A549 (cell line): Measurements from ENCODE around the gene MRPS14. TPM values are rescaled to one million over a fixed set of nuclear protein-coding genes. Genes with fewer than 3 reads are reported as not detected.
A peak's percentile ranks its signal among the peaks of the same experiment; 100 is the strongest.
"Not testable (repeated sequence)": the region's sequence is repeated elsewhere in the genome, so short reads cannot be mapped to it uniquely, and the experiment has no call there.

Source experiments
- ATAC-seq, 2 experiments: fragments of 200-7000 bp in 1 of 2; fragments of >200 bp in 1 of 2; cut with Nextera tagmentation in 1 of 2; cut with Tn5 transposase in 1 of 2; 3 replicates each; pipeline versions ENCODE4 v1.8.0 to v1.9.1; 2018 to 2020; ENCODE audit warnings: mild to moderate bottlenecking in 1 of 2, moderate library complexity in 1 of 2
- CTCF ChIA-PET: fragments of 300-600 bp; sonication (Branson Sonifier 250); formaldehyde crosslinking; extraction: SDS; loops from one replicate; lab custom pipeline; 2021; ENCODE audit warnings: antibody characterized with exemption, inconsistent platforms; lab: Yijun Ruan, JAX
- POLR2A ChIA-PET: fragments of 350-600 bp; formaldehyde crosslinking; extraction: SDS; loops from one replicate; lab custom pipeline; 2021; ENCODE audit warnings: antibody characterized with exemption, inconsistent platforms; lab: Yijun Ruan, JAX
- DNase-seq, 2 experiments: peaks; one replicate each; pipeline versions ENCODE4 v3.0.0 to v3.0.0-alpha.2; 2011 to 2016; ENCODE audit warnings: low read depth in 1 of 2, low spot score in 1 of 2
- FAIRE-seq: peaks from 2 replicates; lab custom pipeline; 2011; peaks lifted over from hg19 to GRCh38; lab: Jason Lieb, UNC
- H3K27ac ChIP-seq, 2 experiments: fragments of >200 bp; sonication (Bioruptor Twin); formaldehyde crosslinking; 3 replicates each; pipeline ENCODE4 v1.5.1; 2016 to 2017
- H3K4me1 ChIP-seq: fragments of >200 bp; sonication (Bioruptor Twin); formaldehyde crosslinking; 3 replicates; pipeline ENCODE4 v1.6.1; 2016
- H3K4me2 ChIP-seq: fragments of >200 bp; sonication (Bioruptor Twin); formaldehyde crosslinking; 3 replicates; pipeline ENCODE4 v1.6.1; 2016
- H3K4me3 ChIP-seq: fragments of >200 bp; sonication (Bioruptor Twin); formaldehyde crosslinking; 3 replicates; pipeline ENCODE4 v1.5.1; 2016
- H3K9me3 ChIP-seq: fragments of >200 bp; sonication (Bioruptor Twin); formaldehyde crosslinking; 3 replicates; pipeline ENCODE4 v1.6.1; 2016
- CEBPB ChIP-seq, 2 experiments: fragments of >200 bp in 1 of 2; sonication (Bioruptor Twin) in 1 of 2; formaldehyde crosslinking in 1 of 2; IDR thresholded peaks; 2 replicates each; pipeline ENCODE4 v1.6.1; 2012 to 2016
- CHD2 ChIP-seq: fragments of 150-350 bp; IDR thresholded peaks from 2 replicates; pipeline ENCODE4 v1.6.1; 2014; ENCODE audit warnings: low read length; ENCODE audit not compliant: partially characterized antibody
- EHF ChIP-seq: fragments of 250-450 bp; sonication (Bioruptor Pico); IDR thresholded peaks from 2 replicates; pipeline ENCODE4 v1.5.0; 2020; ENCODE audit warnings: mild to moderate bottlenecking
- EHMT2 ChIP-seq: fragments of 200-600 bp; sonication (generic); IDR thresholded peaks from 2 replicates; pipeline ENCODE4 v1.6.1; 2016; ENCODE audit warnings: antibody characterized with exemption, low read depth, mild to moderate bottlenecking, moderate library complexity
- GATA3 ChIP-seq: IDR thresholded peaks from 2 replicates; pipeline ENCODE4 v1.6.1; 2012; ENCODE audit warnings: borderline replicate concordance
- HDAC2 ChIP-seq: fragments of 200-600 bp; sonication (generic); IDR thresholded peaks from 2 replicates; pipeline ENCODE4 v1.6.1; 2016
- HEYL ChIP-seq: fragments of 250-450 bp; sonication (Bioruptor Pico); IDR thresholded peaks from 2 replicates; pipeline ENCODE4 v1.8.0; 2021; ENCODE audit warnings: mild to moderate bottlenecking, moderate library complexity
- HOXB13 ChIP-seq: fragments of 250-450 bp; sonication (Bioruptor Pico); IDR thresholded peaks from 2 replicates; pipeline ENCODE4 v1.5.0; 2020; ENCODE audit warnings: low read depth, mild to moderate bottlenecking, moderate library complexity
- JUN ChIP-seq, 2 experiments: fragments of >200 bp; sonication (Bioruptor Twin); formaldehyde crosslinking; IDR thresholded peaks; 2 replicates in 1 of 2; 3 replicates in 1 of 2; pipeline ENCODE4 v1.6.1; 2016 to 2017
- KDM1A ChIP-seq: fragments of 200-600 bp; sonication (generic); IDR thresholded peaks from 2 replicates; pipeline ENCODE4 v1.6.1; 2016; ENCODE audit warnings: low read depth, mild to moderate bottlenecking
- MAFK ChIP-seq: fragments of 450-650 bp; IDR thresholded peaks from 2 replicates; pipeline ENCODE4 v1.6.1; 2014; ENCODE audit not compliant: partially characterized antibody
- MAZ ChIP-seq: fragments of 150-350 bp; IDR thresholded peaks from 2 replicates; pipeline ENCODE4 v1.6.1; 2014; ENCODE audit warnings: antibody characterized with exemption, low read depth, low read length, borderline replicate concordance
- PHF8 ChIP-seq: fragments of 200-600 bp; sonication (generic); IDR thresholded peaks from 2 replicates; pipeline ENCODE4 v1.6.1; 2016; ENCODE audit warnings: low read depth, mild to moderate bottlenecking, antibody characterized with exemption, moderate library complexity, borderline replicate concordance
- POLR2A ChIP-seq: IDR thresholded peaks from 2 replicates; pipeline ENCODE4 v1.6.1; 2012; ENCODE audit warnings: mild to moderate bottlenecking, low read length
- POLR2AphosphoS2 ChIP-seq: conservative IDR thresholded peaks from 2 replicates; pipeline ENCODE4 v1.6.1; 2012; ENCODE audit warnings: low read length, improper control_type of control experiment, inconsistent platforms
- RARB ChIP-seq: fragments of 250-450 bp; sonication (Bioruptor Pico); IDR thresholded peaks from 2 replicates; pipeline ENCODE4 v1.8.0; 2021; ENCODE audit warnings: mild to moderate bottlenecking, moderate library complexity
- RFX5 ChIP-seq: fragments of 450-650 bp; IDR thresholded peaks from 2 replicates; pipeline ENCODE4 v1.7.1; 2014; ENCODE audit warnings: antibody characterized with exemption, mild to moderate bottlenecking, moderate library complexity
- ZC3H11A ChIP-seq: fragments of 450-650 bp; IDR thresholded peaks from 2 replicates; pipeline ENCODE4 v1.6.1; 2014; ENCODE audit warnings: antibody characterized with exemption, mild to moderate bottlenecking
- WGBS: methylation state at CpG from one replicate; pipeline ENCODE4 v1.1.6; 2017; ENCODE audit errors: missing lambda C conversion rate; 5-methylcytosine and 5-hydroxymethylcytosine counted together
- polyA plus RNA-seq, 4 experiments: library from polyadenylated mRNA; depleted of rRNA in 3 of 4; stranded (reverse); fragments of >200 nt; fragmentation: RNase III in 1 of 4; extraction: RNeasy Plus Mini Kit Qiagen cat#74134 plus additional on column Dnase treatment in 1 of 4; gene quantifications; 2 replicates in 3 of 4; 3 replicates in 1 of 4; pipeline ENCODE4 v1.2.3, GENCODE V29; 2011 to 2017
- TF ChIP-seq, protein P1 (sequence below): fragments of 150-350 bp; IDR thresholded peaks from 2 replicates; pipeline ENCODE4 v1.6.1; 2014; ENCODE audit warnings: low read depth, mild to moderate bottlenecking, low read length
- TF ChIP-seq, protein P2 (sequence below): fragments of >200 bp; sonication (Bioruptor Twin); formaldehyde crosslinking; IDR thresholded peaks from 3 replicates; pipeline ENCODE4 v1.6.1; 2016
- TF ChIP-seq, protein P3 (sequence below): IDR thresholded peaks from 2 replicates; pipeline ENCODE4 v1.6.1; 2012
- TF ChIP-seq, protein P4 (sequence below): fragments of 250-450 bp; sonication (Bioruptor Pico); IDR thresholded peaks from 2 replicates; pipeline ENCODE4 v1.5.0; 2021; ENCODE audit warnings: mild to moderate bottlenecking, moderate library complexity, borderline replicate concordance

MRPS14 gene
- polyA plus RNA-seq, 2 of the 4 experiments (the other 2 are of a cell fraction): 19.5 to 40.9 TPM

DNA sequence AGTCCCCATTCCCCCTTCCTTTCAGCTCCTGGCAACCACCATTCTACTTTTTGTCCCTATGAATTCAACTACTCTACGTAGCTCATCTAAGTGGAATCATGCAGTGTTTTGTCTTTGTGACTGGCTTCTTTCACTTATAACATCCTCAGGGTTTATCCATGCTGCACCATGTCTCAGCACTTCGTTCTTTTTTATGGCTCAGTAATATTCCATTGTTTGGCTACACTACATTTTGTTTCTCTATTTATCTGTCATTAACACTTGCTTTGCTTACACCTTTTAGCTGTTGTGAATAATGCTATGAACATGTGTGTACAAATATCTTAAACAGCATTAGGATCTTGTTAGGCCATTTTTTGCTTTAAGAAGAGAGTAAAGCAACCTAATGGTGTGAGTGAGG lies 1.5 kb upstream of the MRPS14 start:
- ChIA-PET POLR2A (interaction anchor here (2.4 kb wide), 1 partner anchor 26 kb away, joined by 75 read pairs; the partner anchor contains the start of gene CACYBP), CTCF (interaction anchor here (0.6 to 2.5 kb wide), 3 partner anchors 40 to 745 kb away, joined by 3 to 10 read pairs (median 7); no protein-coding TSS in a partner anchor)
- H3K27ac ChIP-seq: no peak overlapping the region
- 64% methylated on average over 2 of the region's 2 CpGs for WGBS
- no peak for TF ChIP-seq HDAC2
- TF ChIP-seq KDM1A: 0 out of 2 replicates have a peak, but pooled peaks have one; percentile 43
- H3K9me3 ChIP-seq: no peaks in the 10 kb centered on the region
- no peak overlapping the region for H3K4me2 ChIP-seq
- DNase-seq (no peak), ATAC-seq (no peak), FAIRE-seq (no peak)
- H3K4me1 ChIP-seq: peaks cover 12% of the 10 kb centered on the region; the same call in 1 of the 3 replicates
- H3K4me3 ChIP-seq: no peak overlapping the region

DNA sequence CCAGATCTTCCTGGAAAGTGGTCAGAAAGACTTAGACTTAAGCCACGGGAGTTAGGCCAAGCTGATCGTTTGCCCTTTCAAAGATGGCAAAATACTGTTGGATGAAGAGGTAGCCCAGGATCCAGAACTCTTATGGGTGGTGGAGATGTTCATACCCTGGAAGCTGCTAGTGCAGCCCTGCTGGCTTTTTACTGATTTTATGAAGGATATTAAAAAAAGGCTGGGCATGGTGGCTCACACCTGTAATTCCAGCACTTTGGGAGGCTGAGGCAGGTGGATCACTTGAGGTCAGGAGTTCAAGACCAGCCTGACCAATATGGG lies 657 bp upstream of the MRPS14 start:
- H3K9me3 ChIP-seq, ATAC-seq, DNase-seq, H3K4me1 ChIP-seq, FAIRE-seq: not testable (repeated sequence)
- peak overlapping the region; percentile 65 for H3K4me3 ChIP-seq
- TF ChIP-seq EHMT2: peak; percentile 33; the same call in 1 of the 2 replicates
- H3K4me2 ChIP-seq: peak overlapping the region; percentile 74
- ChIA-PET CTCF (interaction anchor here (1.4 to 2.5 kb wide), 4 partner anchors 10 to 128 kb away, joined by 3 to 10 read pairs (median 6); no protein-coding TSS in a partner anchor), POLR2A (interaction anchor here (0.5 to 2.4 kb wide), 15 partner anchors 9 to 1184 kb away, joined by 3 to 75 read pairs (median 5); partner anchors contain the start of gene CACYBP)
- 77% methylated on average over 2 of the region's 2 CpGs for WGBS
- H3K27ac ChIP-seq: peak overlapping the region; percentile 79 to 85

DNA sequence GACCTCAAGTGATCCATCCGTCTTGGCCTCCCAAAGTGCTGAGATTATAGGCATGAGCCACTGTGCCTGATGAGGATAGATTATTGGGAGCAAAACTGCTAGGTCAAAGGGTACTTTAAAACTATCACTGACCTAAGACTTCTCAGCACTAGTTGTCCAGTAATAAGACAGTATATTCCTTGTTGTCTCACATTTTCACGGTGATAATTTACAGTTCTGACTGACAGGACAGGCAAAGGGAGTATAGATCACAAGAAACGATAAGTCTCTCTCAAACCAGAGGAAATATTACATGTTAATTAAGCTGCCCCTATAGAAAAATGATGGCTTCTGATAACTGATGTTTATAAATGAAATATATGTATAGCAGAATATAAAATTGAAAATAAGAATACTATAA lies 3.7 kb downstream of the MRPS14 start:
- no peak overlapping the region for H3K4me3 ChIP-seq
- ATAC-seq: no peak
- FAIRE-seq: no peak
- no peak overlapping the region for H3K4me2 ChIP-seq
- H3K27ac ChIP-seq: no peak overlapping the region
- H3K4me1 ChIP-seq: peaks cover 8% of the 10 kb centered on the region; the same call in 1 of the 3 replicates
- WGBS: 88% methylated on average over 3 of the region's 3 CpGs
- POLR2A ChIA-PET: interaction anchor here (0.6 kb wide), 1 partner anchor 8 kb away, joined by 5 read pairs; no protein-coding TSS in a partner anchor
- H3K9me3 ChIP-seq: no peaks in the 10 kb centered on the region
- DNase-seq: no peak
- CTCF ChIA-PET: no interaction called here
- TF ChIP-seq EHF (CRISPR knock-in tag) (no peak), RARB (CRISPR knock-in tag) (no peak), JUN (IDR thresholded peaks at IDR 0.05) (no peak), PHF8 (no peak), RFX5 (no peak), HEYL (CRISPR knock-in tag) (no peak), GATA3 (no peak), EHMT2 (no peak), CEBPB (IDR thresholded peaks at IDR 0.05) (no peak), POLR2AphosphoS2 (no peak), MAZ (no peak), MAFK (no peak), ZC3H11A (no peak), HOXB13 (no peak), CHD2 (no peak), POLR2A (no peak)
- TF ChIP-seq, protein P1, sequence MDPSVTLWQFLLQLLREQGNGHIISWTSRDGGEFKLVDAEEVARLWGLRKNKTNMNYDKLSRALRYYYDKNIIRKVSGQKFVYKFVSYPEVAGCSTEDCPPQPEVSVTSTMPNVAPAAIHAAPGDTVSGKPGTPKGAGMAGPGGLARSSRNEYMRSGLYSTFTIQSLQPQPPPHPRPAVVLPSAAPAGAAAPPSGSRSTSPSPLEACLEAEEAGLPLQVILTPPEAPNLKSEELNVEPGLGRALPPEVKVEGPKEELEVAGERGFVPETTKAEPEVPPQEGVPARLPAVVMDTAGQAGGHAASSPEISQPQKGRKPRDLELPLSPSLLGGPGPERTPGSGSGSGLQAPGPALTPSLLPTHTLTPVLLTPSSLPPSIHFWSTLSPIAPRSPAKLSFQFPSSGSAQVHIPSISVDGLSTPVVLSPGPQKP: no peak
- TF ChIP-seq, protein P2, sequence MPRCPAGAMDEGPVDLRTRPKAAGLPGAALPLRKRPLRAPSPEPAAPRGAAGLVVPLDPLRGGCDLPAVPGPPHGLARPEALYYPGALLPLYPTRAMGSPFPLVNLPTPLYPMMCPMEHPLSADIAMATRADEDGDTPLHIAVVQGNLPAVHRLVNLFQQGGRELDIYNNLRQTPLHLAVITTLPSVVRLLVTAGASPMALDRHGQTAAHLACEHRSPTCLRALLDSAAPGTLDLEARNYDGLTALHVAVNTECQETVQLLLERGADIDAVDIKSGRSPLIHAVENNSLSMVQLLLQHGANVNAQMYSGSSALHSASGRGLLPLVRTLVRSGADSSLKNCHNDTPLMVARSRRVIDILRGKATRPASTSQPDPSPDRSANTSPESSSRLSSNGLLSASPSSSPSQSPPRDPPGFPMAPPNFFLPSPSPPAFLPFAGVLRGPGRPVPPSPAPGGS: no peak
- TF ChIP-seq, protein P3, sequence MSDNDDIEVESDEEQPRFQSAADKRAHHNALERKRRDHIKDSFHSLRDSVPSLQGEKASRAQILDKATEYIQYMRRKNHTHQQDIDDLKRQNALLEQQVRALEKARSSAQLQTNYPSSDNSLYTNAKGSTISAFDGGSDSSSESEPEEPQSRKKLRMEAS: no peak
- TF ChIP-seq, protein P4, sequence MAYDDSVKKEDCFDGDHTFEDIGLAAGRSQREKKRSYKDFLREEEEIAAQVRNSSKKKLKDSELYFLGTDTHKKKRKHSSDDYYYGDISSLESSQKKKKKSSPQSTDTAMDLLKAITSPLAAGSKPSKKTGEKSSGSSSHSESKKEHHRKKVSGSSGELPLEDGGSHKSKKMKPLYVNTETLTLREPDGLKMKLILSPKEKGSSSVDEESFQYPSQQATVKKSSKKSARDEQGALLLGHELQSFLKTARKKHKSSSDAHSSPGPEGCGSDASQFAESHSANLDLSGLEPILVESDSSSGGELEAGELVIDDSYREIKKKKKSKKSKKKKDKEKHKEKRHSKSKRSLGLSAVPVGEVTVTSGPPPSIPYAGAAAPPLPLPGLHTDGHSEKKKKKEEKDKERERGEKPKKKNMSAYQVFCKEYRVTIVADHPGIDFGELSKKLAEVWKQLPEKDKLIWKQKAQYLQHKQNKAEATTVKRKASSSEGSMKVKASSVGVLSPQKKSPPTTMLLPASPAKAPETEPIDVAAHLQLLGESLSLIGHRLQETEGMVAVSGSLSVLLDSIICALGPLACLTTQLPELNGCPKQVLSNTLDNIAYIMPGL (CRISPR knock-in tag): no peak
